ENCODE measurements around the gene YTHDC2. TPM values are rescaled to one million over a fixed set of nuclear protein-coding genes. Genes with fewer than 3 reads are reported as not detected.

The YTHDC2 gene
- total and polyA plus RNA-seq, 10 of the 15 experiments (the other 5 are each of a cell fraction or from before 2014, with no cell fraction given) = 3.8 to 25.8 (median 16.4) TPM

- BruUV-seq (replicated peaks) = no TSS peak
- ATAC-seq (no peak), DNase-seq (ENCODE audit: low read depth, low spot score) (no peak), FAIRE-seq (no peak)
- Histone ChIP-seq H3K4me2 (ENCODE audit: control insufficient read depth, insufficient read depth) (no peak overlapping the region), H2AFZ (ENCODE audit: control insufficient read depth, low read depth, low read length) (no peak overlapping the region), H4K20me1 (ENCODE audit: control insufficient read depth, insufficient read depth) (no peaks in the 10 kb centered on the region), H3K4me1 (ENCODE audit: control insufficient read depth, insufficient read depth, low read length) (no peaks in the 10 kb centered on the region), H3K27ac (ENCODE audit: control insufficient read depth, insufficient read depth) (no peak overlapping the region), H3K9ac (ENCODE audit: control insufficient read depth, insufficient read depth, low read length) (no peak overlapping the region), H3K36me3 (ENCODE audit: control insufficient read depth in 2 of 2, insufficient read depth in 2 of 2, low read length in 1 of 2) (no peaks in the 10 kb centered on the region), H3K27me3 (replicated peaks in 1 of 2; ENCODE audit: control insufficient read depth in 2 of 2, insufficient read depth in 2 of 2, low read length in 1 of 2) (peaks cover 0 to 1% of the 10 kb centered on the region in 2 experiments; a peak in 2 of 4 replicates), H3K79me2 (ENCODE audit: control insufficient read depth, insufficient read depth, low read length) (no peaks in the 10 kb centered on the region), H3K9me3 (replicated peaks; ENCODE audit: control insufficient read depth, insufficient read depth, low read length) (no peaks in the 10 kb centered on the region), H3K4me3 (no peak overlapping the region)
- TF ChIP-seq ASH2L (IDR thresholded peaks at IDR 0.05; ENCODE audit: borderline replicate concordance, low read depth) (no peak), ZZZ3 (IDR thresholded peaks at IDR 0.05; ENCODE audit: control insufficient read depth, insufficient read length, low read depth) (no peak), RBBP5 (conservative IDR thresholded peaks at IDR 0.05) (no peak), IKZF1 (conservative IDR thresholded peaks at IDR 0.05) (no peak), CREM (IDR thresholded peaks at IDR 0.05; ENCODE audit: low read depth) (no peak), PBX3 (IDR thresholded peaks at IDR 0.05; ENCODE audit: insufficient replicate concordance, low read depth, low read length) (no peak), STAT1 (conservative IDR thresholded peaks at IDR 0.05) (no peak), SIN3A (IDR thresholded peaks at IDR 0.05; ENCODE audit: low read depth, low read length) (no peak), HCFC1 (IDR thresholded peaks at IDR 0.05; ENCODE audit: low read length) (no peak), POLR2AphosphoS5 (IDR thresholded peaks at IDR 0.05; ENCODE audit: low read length) (no peak)
- RAD21 ChIA-PET (ENCODE audit: unreplicated experiment) = no interaction called here
- SMC1A ChIA-PET (ENCODE audit: uncharacterized antibody, unreplicated experiment) = interaction anchor here (1.0 kb wide), 1 partner anchor 9 kb away, joined by 3 read pairs; no protein-coding TSS in a partner anchor
- CTCF ChIA-PET = interaction anchor here (1.0 to 1.3 kb wide), 3 partner anchors 13 to 507 kb away, joined by 3 to 4 read pairs (median 4); no protein-coding TSS in a partner anchor
- in situ Hi-C loops (cut with MboI) (no loop called here), intact Hi-C loops (cut with micrococcal nuclease; ENCODE audit: unreplicated experiment) (loop anchor here (1.0 to 10.0 kb wide), 2 partner anchors 37 to 458 kb away; no protein-coding TSS in a partner anchor)
- POLR2A ChIA-PET = no interaction called here
- 53% methylated on average over 1 of the region's 1 CpG for WGBS (ENCODE audit: insufficient coverage, insufficient replicate concordance, low lambda C conversion rate, missing lambda C conversion rate)
These were observed 10.3 kb upstream of the YTHDC2 start for GRCh38 chr5:113503146-113503545.
